Measurements from ENCODE around the gene C1orf116.
A peak's percentile ranks its signal among the peaks of the same experiment; 100 is the strongest.

C1orf116 gene

DNA sequence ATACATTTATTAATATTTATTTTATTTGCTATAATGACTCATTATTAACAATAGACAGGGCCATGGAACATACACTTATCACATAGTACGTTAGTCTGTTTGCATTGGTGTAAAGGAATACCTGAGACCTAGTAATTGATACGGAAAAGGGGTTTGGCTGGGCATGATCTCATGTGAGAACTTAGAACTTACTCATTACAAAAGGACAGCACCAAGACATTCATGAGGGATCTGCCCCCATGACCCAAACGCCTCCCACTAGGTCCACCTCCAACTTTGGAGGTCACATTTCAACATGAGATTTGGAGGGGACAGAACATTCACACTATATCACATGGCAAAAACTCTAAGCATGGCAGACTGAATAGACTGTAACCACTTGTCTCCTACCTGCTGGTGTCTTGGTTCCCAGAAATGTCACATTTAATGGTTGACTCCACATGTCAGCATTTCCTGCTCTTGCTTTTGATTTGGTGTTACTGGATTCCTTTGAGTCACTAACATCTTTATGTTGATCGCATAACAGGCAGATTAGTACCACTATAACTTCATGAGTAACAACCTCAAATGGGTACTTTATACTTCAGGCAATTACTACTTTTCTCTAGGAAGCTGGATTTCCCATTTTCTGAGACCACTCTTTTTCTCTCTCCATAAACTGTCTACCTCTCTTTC lies 3.5 kb upstream of the C1orf116 start:
- TF ChIP-seq CSDC2 (CRISPR knock-in tag; IDR thresholded peaks at IDR 0.05), result no peak
- no peak for TF ChIP-seq ISL1 (CRISPR knock-in tag; IDR thresholded peaks at IDR 0.05)
- no peak for TF ChIP-seq ARNTL (CRISPR knock-in tag; IDR thresholded peaks at IDR 0.05; ENCODE audit: borderline replicate concordance, low read depth)
- TF ChIP-seq OSR1 (CRISPR knock-in tag; IDR thresholded peaks at IDR 0.05), result no peak
- no peak for TF ChIP-seq TCF4 (CRISPR knock-in tag; IDR thresholded peaks at IDR 0.05; ENCODE audit: borderline replicate concordance)
- TF ChIP-seq ZNF70 (CRISPR knock-in tag; IDR thresholded peaks at IDR 0.05), result no peak

DNA sequence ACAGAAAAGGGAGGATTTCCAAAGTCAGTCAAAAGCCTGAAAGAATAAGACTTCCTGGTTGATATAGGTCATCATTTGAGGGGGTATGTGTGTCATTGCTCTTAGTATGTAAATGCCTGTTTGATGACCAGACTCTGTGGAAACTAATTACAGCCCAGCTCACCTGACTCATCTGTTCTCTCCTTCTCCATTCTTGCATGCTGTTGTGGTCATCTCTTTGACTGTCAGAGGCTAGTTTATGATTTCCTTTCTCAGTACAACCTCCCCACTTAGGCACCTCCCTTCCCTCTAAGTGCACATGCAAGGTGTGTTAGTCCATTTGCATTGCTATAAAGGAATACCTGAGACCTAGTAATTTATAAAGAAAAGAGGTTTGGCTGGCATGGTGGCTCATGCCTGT lies 2.4 kb upstream of the C1orf116 start:
- peak; percentile 55 for ATAC-seq
- TF ChIP-seq, protein P1, sequence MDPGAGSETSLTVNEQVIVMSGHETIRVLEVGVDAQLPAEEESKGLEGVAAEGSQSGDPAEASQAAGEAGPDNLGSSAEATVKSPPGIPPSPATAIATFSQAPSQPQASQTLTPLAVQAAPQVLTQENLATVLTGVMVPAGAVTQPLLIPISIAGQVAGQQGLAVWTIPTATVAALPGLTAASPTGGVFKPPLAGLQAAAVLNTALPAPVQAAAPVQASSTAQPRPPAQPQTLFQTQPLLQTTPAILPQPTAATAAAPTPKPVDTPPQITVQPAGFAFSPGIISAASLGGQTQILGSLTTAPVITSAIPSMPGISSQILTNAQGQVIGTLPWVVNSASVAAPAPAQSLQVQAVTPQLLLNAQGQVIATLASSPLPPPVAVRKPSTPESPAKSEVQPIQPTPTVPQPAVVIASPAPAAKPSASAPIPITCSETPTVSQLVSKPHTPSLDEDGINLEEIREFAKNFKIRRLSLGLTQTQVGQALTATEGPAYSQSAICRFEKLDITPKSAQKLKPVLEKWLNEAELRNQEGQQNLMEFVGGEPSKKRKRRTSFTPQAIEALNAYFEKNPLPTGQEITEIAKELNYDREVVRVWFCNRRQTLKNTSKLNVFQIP (CRISPR knock-in tag; IDR thresholded peaks at IDR 0.05; ENCODE audit: borderline replicate concordance, low read depth), result no peak
- TF ChIP-seq ZNF565 (CRISPR knock-in tag; conservative IDR thresholded peaks at IDR 0.05; ENCODE audit: low read depth) (no peak), TOX (CRISPR knock-in tag; IDR thresholded peaks at IDR 0.05; ENCODE audit: borderline replicate concordance) (no peak), ZNF70 (CRISPR knock-in tag; IDR thresholded peaks at IDR 0.05) (no peak), SNAI2 (CRISPR knock-in tag; IDR thresholded peaks at IDR 0.05) (no peak), ISL1 (CRISPR knock-in tag; IDR thresholded peaks at IDR 0.05) (no peak), CSDC2 (CRISPR knock-in tag; IDR thresholded peaks at IDR 0.05) (no peak), ZC3H10 (CRISPR knock-in tag; IDR thresholded peaks at IDR 0.05) (no peak), ZFP3 (CRISPR knock-in tag; IDR thresholded peaks at IDR 0.05) (no peak), GLIS3 (CRISPR knock-in tag; IDR thresholded peaks at IDR 0.05) (no peak), TCF4 (CRISPR knock-in tag; IDR thresholded peaks at IDR 0.05; ENCODE audit: borderline replicate concordance) (no peak)
- TF ChIP-seq, protein P2, sequence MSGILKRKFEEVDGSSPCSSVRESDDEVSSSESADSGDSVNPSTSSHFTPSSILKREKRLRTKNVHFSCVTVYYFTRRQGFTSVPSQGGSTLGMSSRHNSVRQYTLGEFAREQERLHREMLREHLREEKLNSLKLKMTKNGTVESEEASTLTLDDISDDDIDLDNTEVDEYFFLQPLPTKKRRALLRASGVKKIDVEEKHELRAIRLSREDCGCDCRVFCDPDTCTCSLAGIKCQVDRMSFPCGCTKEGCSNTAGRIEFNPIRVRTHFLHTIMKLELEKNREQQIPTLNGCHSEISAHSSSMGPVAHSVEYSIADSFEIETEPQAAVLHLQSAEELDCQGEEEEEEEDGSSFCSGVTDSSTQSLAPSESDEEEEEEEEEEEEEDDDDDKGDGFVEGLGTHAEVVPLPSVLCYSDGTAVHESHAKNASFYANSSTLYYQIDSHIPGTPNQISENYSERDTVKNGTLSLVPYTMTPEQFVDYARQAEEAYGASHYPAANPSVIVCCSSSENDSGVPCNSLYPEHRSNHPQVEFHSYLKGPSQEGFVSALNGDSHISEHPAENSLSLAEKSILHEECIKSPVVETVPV (CRISPR knock-in tag; IDR thresholded peaks at IDR 0.05), result no peak

More for the DNA sequence above, 3.5 kb upstream of the C1orf116 start:
- no peak for ATAC-seq

DNA sequence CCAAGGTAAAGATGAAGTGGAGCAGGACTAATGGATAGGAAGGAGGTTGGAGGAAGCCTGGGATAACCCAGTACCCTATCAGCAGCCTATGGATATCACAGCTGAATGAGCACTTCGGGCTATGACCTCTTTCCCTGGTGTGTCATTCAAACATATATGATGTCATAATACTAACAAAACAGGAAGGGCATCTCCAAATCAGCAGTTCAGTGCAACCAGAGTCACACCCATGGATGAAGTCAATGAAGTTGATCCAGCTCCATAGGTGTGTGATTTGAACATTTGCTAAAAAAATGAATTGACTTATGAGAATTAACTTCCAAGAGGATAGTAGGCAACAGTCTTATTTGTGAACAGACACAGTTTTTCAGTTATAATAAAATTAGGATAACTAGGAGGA lies 1.7 kb upstream of the C1orf116 start:
- TF ChIP-seq GLIS3 (CRISPR knock-in tag; IDR thresholded peaks at IDR 0.05), result no peak
- TF ChIP-seq ESRRG (CRISPR knock-in tag; IDR thresholded peaks at IDR 0.05), result no peak
- TF ChIP-seq, protein P3, sequence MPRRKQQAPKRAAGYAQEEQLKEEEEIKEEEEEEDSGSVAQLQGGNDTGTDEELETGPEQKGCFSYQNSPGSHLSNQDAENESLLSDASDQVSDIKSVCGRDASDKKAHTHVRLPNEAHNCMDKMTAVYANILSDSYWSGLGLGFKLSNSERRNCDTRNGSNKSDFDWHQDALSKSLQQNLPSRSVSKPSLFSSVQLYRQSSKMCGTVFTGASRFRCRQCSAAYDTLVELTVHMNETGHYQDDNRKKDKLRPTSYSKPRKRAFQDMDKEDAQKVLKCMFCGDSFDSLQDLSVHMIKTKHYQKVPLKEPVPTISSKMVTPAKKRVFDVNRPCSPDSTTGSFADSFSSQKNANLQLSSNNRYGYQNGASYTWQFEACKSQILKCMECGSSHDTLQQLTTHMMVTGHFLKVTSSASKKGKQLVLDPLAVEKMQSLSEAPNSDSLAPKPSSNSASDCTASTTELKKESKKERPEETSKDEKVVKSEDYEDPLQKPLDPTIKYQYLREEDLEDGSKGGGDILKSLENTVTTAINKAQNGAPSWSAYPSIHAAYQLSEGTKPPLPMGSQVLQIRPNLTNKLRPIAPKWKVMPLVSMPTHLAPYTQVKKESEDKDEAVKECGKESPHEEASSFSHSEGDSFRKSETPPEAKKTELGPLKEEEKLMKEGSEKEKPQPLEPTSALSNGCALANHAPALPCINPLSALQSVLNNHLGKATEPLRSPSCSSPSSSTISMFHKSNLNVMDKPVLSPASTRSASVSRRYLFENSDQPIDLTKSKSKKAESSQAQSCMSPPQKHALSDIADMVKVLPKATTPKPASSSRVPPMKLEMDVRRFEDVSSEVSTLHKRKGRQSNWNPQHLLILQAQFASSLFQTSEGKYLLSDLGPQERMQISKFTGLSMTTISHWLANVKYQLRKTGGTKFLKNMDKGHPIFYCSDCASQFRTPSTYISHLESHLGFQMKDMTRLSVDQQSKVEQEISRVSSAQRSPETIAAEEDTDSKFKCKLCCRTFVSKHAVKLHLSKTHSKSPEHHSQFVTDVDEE (CRISPR knock-in tag; IDR thresholded peaks at IDR 0.05), result no peak
- no peak for TF ChIP-seq ZFP30 (CRISPR knock-in tag; IDR thresholded peaks at IDR 0.05)
- TF ChIP-seq ZC3H10 (CRISPR knock-in tag; IDR thresholded peaks at IDR 0.05), result no peak
- TF ChIP-seq TOX (CRISPR knock-in tag; IDR thresholded peaks at IDR 0.05; ENCODE audit: borderline replicate concordance), result no peak
- TF ChIP-seq PPARA (CRISPR knock-in tag; IDR thresholded peaks at IDR 0.05; ENCODE audit: borderline replicate concordance), result no peak
- TF ChIP-seq SNAI2 (CRISPR knock-in tag; IDR thresholded peaks at IDR 0.05), result no peak
- TF ChIP-seq, protein P4, sequence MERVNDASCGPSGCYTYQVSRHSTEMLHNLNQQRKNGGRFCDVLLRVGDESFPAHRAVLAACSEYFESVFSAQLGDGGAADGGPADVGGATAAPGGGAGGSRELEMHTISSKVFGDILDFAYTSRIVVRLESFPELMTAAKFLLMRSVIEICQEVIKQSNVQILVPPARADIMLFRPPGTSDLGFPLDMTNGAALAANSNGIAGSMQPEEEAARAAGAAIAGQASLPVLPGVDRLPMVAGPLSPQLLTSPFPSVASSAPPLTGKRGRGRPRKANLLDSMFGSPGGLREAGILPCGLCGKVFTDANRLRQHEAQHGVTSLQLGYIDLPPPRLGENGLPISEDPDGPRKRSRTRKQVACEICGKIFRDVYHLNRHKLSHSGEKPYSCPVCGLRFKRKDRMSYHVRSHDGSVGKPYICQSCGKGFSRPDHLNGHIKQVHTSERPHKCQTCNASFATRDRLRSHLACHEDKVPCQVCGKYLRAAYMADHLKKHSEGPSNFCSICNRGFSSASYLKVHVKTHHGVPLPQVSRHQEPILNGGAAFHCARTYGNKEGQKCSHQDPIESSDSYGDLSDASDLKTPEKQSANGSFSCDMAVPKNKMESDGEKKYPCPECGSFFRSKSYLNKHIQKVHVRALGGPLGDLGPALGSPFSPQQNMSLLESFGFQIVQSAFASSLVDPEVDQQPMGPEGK (CRISPR knock-in tag; IDR thresholded peaks at IDR 0.05; ENCODE audit: borderline replicate concordance), result no peak
- TF ChIP-seq, protein P5, sequence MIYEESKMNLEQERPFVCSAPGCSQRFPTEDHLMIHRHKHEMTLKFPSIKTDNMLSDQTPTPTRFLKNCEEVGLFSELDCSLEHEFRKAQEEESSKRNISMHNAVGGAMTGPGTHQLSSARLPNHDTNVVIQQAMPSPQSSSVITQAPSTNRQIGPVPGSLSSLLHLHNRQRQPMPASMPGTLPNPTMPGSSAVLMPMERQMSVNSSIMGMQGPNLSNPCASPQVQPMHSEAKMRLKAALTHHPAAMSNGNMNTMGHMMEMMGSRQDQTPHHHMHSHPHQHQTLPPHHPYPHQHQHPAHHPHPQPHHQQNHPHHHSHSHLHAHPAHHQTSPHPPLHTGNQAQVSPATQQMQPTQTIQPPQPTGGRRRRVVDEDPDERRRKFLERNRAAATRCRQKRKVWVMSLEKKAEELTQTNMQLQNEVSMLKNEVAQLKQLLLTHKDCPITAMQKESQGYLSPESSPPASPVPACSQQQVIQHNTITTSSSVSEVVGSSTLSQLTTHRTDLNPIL (CRISPR knock-in tag; IDR thresholded peaks at IDR 0.05; ENCODE audit: low read depth), result no peak
- no peak for TF ChIP-seq BACH2 (CRISPR knock-in tag; IDR thresholded peaks at IDR 0.05; ENCODE audit: borderline replicate concordance)
- TF ChIP-seq ZNF8 (CRISPR knock-in tag; IDR thresholded peaks at IDR 0.05), result no peak
- no peak for TF ChIP-seq RARB (CRISPR knock-in tag; IDR thresholded peaks at IDR 0.05)
- TF ChIP-seq, protein P2 (CRISPR knock-in tag; IDR thresholded peaks at IDR 0.05), result no peak
- no peak for TF ChIP-seq CSDC2 (CRISPR knock-in tag; IDR thresholded peaks at IDR 0.05)
- TF ChIP-seq ARNTL (CRISPR knock-in tag; IDR thresholded peaks at IDR 0.05; ENCODE audit: borderline replicate concordance, low read depth), result no peak
- no peak for TF ChIP-seq ZNF565 (CRISPR knock-in tag; conservative IDR thresholded peaks at IDR 0.05; ENCODE audit: low read depth)
- no peak for TF ChIP-seq ZFP3 (CRISPR knock-in tag; IDR thresholded peaks at IDR 0.05)
- no peak for TF ChIP-seq TCF4 (CRISPR knock-in tag; IDR thresholded peaks at IDR 0.05; ENCODE audit: borderline replicate concordance)
- no peak for TF ChIP-seq OSR1 (CRISPR knock-in tag; IDR thresholded peaks at IDR 0.05)
- ATAC-seq, result no peak

Data from SK-N-SH treated with all-trans-retinoic acid at 6 μM for 48 hours (cell line).